T-helper 1 cell treated with Interleukin-12 subunit alpha and Interleukin-12 subunit beta and Interleukin-4 antibody, amounts not matched to agents 30 μg/mL and 1 μg/mL, for 36 hours (primary cell): ENCODE results near the gene PIK3AP1.

Experiments
- H3K27ac Mint-ChIP-seq: one replicate; pipeline ENCODE4 v1.8.0; 2021; ENCODE audit warnings: mild to moderate bottlenecking, mixed read lengths
- H3K27me3 Mint-ChIP-seq: one replicate; pipeline ENCODE4 v1.8.0; 2021; ENCODE audit warnings: low read depth, mixed read lengths
- H3K36me3 Mint-ChIP-seq: one replicate; pipeline ENCODE4 v1.8.0; 2021; ENCODE audit warnings: low read depth, mixed read lengths
- H3K4me1 Mint-ChIP-seq: one replicate; pipeline ENCODE4 v1.8.0; 2021; ENCODE audit warnings: low read depth, mixed read lengths
- H3K4me3 Mint-ChIP-seq: one replicate; pipeline ENCODE4 v1.8.0; 2021; ENCODE audit warnings: mild to moderate bottlenecking, moderate library complexity, mixed read lengths
- H3K9me3 Mint-ChIP-seq: one replicate; pipeline ENCODE4 v1.8.0; 2021; ENCODE audit warnings: mixed read lengths

The PIK3AP1 gene

GRCh38 chr10:96618653-96619052, 101.7 kb downstream of the PIK3AP1 start:
- no peak overlapping the region for H3K27ac Mint-ChIP-seq
- H3K36me3 Mint-ChIP-seq, result no peaks in the 10 kb centered on the region
- no peaks in the 10 kb centered on the region for H3K9me3 Mint-ChIP-seq
- no peak overlapping the region for H3K4me3 Mint-ChIP-seq
- no peaks in the 10 kb centered on the region for H3K27me3 Mint-ChIP-seq
- H3K4me1 Mint-ChIP-seq, result no peaks in the 10 kb centered on the region

GRCh38 chr10:96616961-96617360, 103.4 kb downstream of the PIK3AP1 start:
- Mint-ChIP-seq H3K4me1 (no peaks in the 10 kb centered on the region), H3K36me3 (no peaks in the 10 kb centered on the region), H3K27me3 (no peaks in the 10 kb centered on the region), H3K9me3 (no peaks in the 10 kb centered on the region), H3K4me3 (no peak overlapping the region), H3K27ac (no peak overlapping the region)

GRCh38 chr10:96614515-96614914, 105.8 kb downstream of the PIK3AP1 start:
- Mint-ChIP-seq H3K27me3 (no peaks in the 10 kb centered on the region), H3K4me3 (no peak overlapping the region), H3K36me3 (no peaks in the 10 kb centered on the region), H3K27ac (no peak overlapping the region), H3K4me1 (peaks cover 3% of the 10 kb centered on the region), H3K9me3 (no peaks in the 10 kb centered on the region)

GRCh38 chr10:96613576-96613975, 106.7 kb downstream of the PIK3AP1 start:
- H3K36me3 Mint-ChIP-seq, result no peaks in the 10 kb centered on the region

GRCh38 chr10:96612055-96612830, 108.1 kb downstream of the PIK3AP1 start:
- no peaks in the 10 kb centered on the region for H3K27me3 Mint-ChIP-seq
- H3K4me3 Mint-ChIP-seq, result no peak overlapping the region
- no peak overlapping the region for H3K27ac Mint-ChIP-seq
- peaks cover 3% of the 10 kb centered on the region for H3K4me1 Mint-ChIP-seq
- no peaks in the 10 kb centered on the region for H3K36me3 Mint-ChIP-seq
- no peaks in the 10 kb centered on the region for H3K9me3 Mint-ChIP-seq

More at GRCh38 chr10:96613576-96613975, 106.7 kb downstream of the PIK3AP1 start:
- Mint-ChIP-seq H3K4me1 (peaks cover 3% of the 10 kb centered on the region), H3K9me3 (no peaks in the 10 kb centered on the region), H3K27ac (no peak overlapping the region), H3K27me3 (no peaks in the 10 kb centered on the region), H3K4me3 (no peak overlapping the region)

GRCh38 chr10:96610817-96611216, 109.5 kb downstream of the PIK3AP1 start:
- H3K4me1 Mint-ChIP-seq, result peaks cover 3% of the 10 kb centered on the region
- no peak overlapping the region for H3K27ac Mint-ChIP-seq
- no peaks in the 10 kb centered on the region for H3K36me3 Mint-ChIP-seq
- no peaks in the 10 kb centered on the region for H3K9me3 Mint-ChIP-seq
- peaks cover 6% of the 10 kb centered on the region for H3K27me3 Mint-ChIP-seq
- no peak overlapping the region for H3K4me3 Mint-ChIP-seq

- Mint-ChIP-seq H3K4me3 (no peak overlapping the region), H3K36me3 (no peaks in the 10 kb centered on the region), H3K4me1 (peaks cover 3% of the 10 kb centered on the region), H3K27me3 (peaks cover 6% of the 10 kb centered on the region), H3K9me3 (no peaks in the 10 kb centered on the region), H3K27ac (no peak overlapping the region)
These were observed 110.8 kb downstream of the PIK3AP1 start for GRCh38 chr10:96609510-96609909.

GRCh38 chr10:96608805-96609204, 111.5 kb downstream of the PIK3AP1 start:
- Mint-ChIP-seq H3K4me1 (peaks cover 3% of the 10 kb centered on the region), H3K9me3 (no peaks in the 10 kb centered on the region), H3K27me3 (peaks cover 6% of the 10 kb centered on the region), H3K36me3 (no peaks in the 10 kb centered on the region), H3K27ac (no peak overlapping the region), H3K4me3 (no peak overlapping the region)

- no peak overlapping the region for H3K27ac Mint-ChIP-seq
These were observed 112.1 kb downstream of the PIK3AP1 start for GRCh38 chr10:96608262-96608661.

GRCh38 chr10:96606946-96607345, 113.4 kb downstream of the PIK3AP1 start:
- Mint-ChIP-seq H3K27ac (no peak overlapping the region), H3K36me3 (no peaks in the 10 kb centered on the region), H3K4me3 (no peak overlapping the region), H3K9me3 (no peaks in the 10 kb centered on the region), H3K4me1 (peaks cover 3% of the 10 kb centered on the region), H3K27me3 (peaks cover 6% of the 10 kb centered on the region)

More at GRCh38 chr10:96608262-96608661, 112.1 kb downstream of the PIK3AP1 start:
- H3K27me3 Mint-ChIP-seq, result peaks cover 6% of the 10 kb centered on the region
- H3K36me3 Mint-ChIP-seq, result no peaks in the 10 kb centered on the region
- H3K4me1 Mint-ChIP-seq, result peaks cover 3% of the 10 kb centered on the region
- H3K9me3 Mint-ChIP-seq, result no peaks in the 10 kb centered on the region
- H3K4me3 Mint-ChIP-seq, result no peak overlapping the region

- peaks cover 6% of the 10 kb centered on the region for H3K27me3 Mint-ChIP-seq
- H3K4me1 Mint-ChIP-seq, result peaks cover 3% of the 10 kb centered on the region
- H3K36me3 Mint-ChIP-seq, result no peaks in the 10 kb centered on the region
- no peak overlapping the region for H3K4me3 Mint-ChIP-seq
- H3K9me3 Mint-ChIP-seq, result no peaks in the 10 kb centered on the region
- H3K27ac Mint-ChIP-seq, result no peak overlapping the region
These were observed 114.1 kb downstream of the PIK3AP1 start for GRCh38 chr10:96606216-96606615.

- Mint-ChIP-seq H3K27me3 (peaks cover 6% of the 10 kb centered on the region), H3K36me3 (peaks cover 1% of the 10 kb centered on the region), H3K4me1 (no peaks in the 10 kb centered on the region), H3K4me3 (no peak overlapping the region), H3K27ac (no peak overlapping the region), H3K9me3 (no peaks in the 10 kb centered on the region)
These were observed 120.0 kb downstream of the PIK3AP1 start for GRCh38 chr10:96600337-96600736.

- Mint-ChIP-seq H3K27me3 (peaks cover 6% of the 10 kb centered on the region), H3K9me3 (no peaks in the 10 kb centered on the region), H3K27ac (no peak overlapping the region), H3K36me3 (peaks cover 1% of the 10 kb centered on the region), H3K4me3 (no peak overlapping the region), H3K4me1 (no peaks in the 10 kb centered on the region)
These were observed 121.5 kb downstream of the PIK3AP1 start for GRCh38 chr10:96598846-96599245.

GRCh38 chr10:96596422-96597407, 123.6 kb downstream of the PIK3AP1 start:
- Mint-ChIP-seq H3K4me3 (no peak overlapping the region), H3K36me3 (peaks cover 1% of the 10 kb centered on the region), H3K27ac (no peak overlapping the region), H3K4me1 (peaks cover 3% of the 10 kb centered on the region), H3K27me3 (peaks cover 10% of the 10 kb centered on the region), H3K9me3 (no peaks in the 10 kb centered on the region)

- Mint-ChIP-seq H3K36me3 (peaks cover 1% of the 10 kb centered on the region), H3K9me3 (no peaks in the 10 kb centered on the region), H3K27ac (no peak overlapping the region)
These were observed 124.6 kb downstream of the PIK3AP1 start for GRCh38 chr10:96595741-96596140.

More at GRCh38 chr10:96595741-96596140, 124.6 kb downstream of the PIK3AP1 start:
- H3K4me1 Mint-ChIP-seq, result peaks cover 5% of the 10 kb centered on the region
- no peak overlapping the region for H3K4me3 Mint-ChIP-seq
- H3K27me3 Mint-ChIP-seq, result peaks cover 19% of the 10 kb centered on the region
